ENCODE data around the gene CCDC152. TPM values are rescaled to one million over a fixed set of nuclear protein-coding genes. Genes with fewer than 3 reads are reported as not detected.

Gene CCDC152
- total RNA-seq, 2 donors from 2014 or later = 1.3 TPM; not detected in 1

- intact Hi-C loops (cut with DNase I) = no loop called here
- no peaks in the 10 kb centered on the region for H3K4me1 ChIP-seq
- DNase-seq = no peak
- H3K36me3 ChIP-seq (replicated peaks in 1 of 2; ENCODE audit: insufficient read depth in 1 of 2, low read depth in 2 of 2) = no peaks in the 10 kb centered on the region
- H3K27ac ChIP-seq = no peak overlapping the region
- TF ChIP-seq POLR2A (IDR thresholded peaks at IDR 0.05) = no peak
- no peak for TF ChIP-seq CTCF (IDR thresholded peaks at IDR 0.05)
- H3K27me3 ChIP-seq = peaks cover 0 to 3% of the 10 kb centered on the region in 2 donors
- H3K4me3 ChIP-seq = no peak overlapping the region
- no peak for ATAC-seq
- no peaks in the 10 kb centered on the region for H3K9me3 ChIP-seq
Measured at GRCh38 chr5:42770003-42770402, 13.4 kb downstream of the CCDC152 start.

GRCh38 chr5:42772265-42772993 is 15.8 kb downstream of the CCDC152 start:
- no peak for TF ChIP-seq POLR2A (IDR thresholded peaks at IDR 0.05)
- no peak for TF ChIP-seq CTCF (IDR thresholded peaks at IDR 0.05)
- no peaks in the 10 kb centered on the region for H3K9me3 ChIP-seq
- 67 to 75% methylated on average over 13 of the region's 13 CpGs for WGBS, 2 donors
- no peak for ATAC-seq
- H3K27me3 ChIP-seq = peaks cover 0 to 8% of the 10 kb centered on the region in 2 donors
- no peak overlapping the region for H3K27ac ChIP-seq
- no peak overlapping the region for H3K4me3 ChIP-seq
- no peaks in the 10 kb centered on the region for H3K36me3 ChIP-seq (replicated peaks in 1 of 2; ENCODE audit: insufficient read depth in 1 of 2, low read depth in 2 of 2)
- intact Hi-C loops (cut with DNase I) = no loop called here
- no peak for DNase-seq
- H3K4me1 ChIP-seq = no peaks in the 10 kb centered on the region

- ATAC-seq = no peak
- WGBS, 2 donors = 52 to 82% methylated on average over 1 of the region's 1 CpG
- intact Hi-C loops (cut with DNase I) = no loop called here
Measured at GRCh38 chr5:42779083-42779482, 22.5 kb downstream of the CCDC152 start.

GRCh38 chr5:42781584-42781983 is 25.0 kb downstream of the CCDC152 start:
- intact Hi-C loops (cut with DNase I) = no loop called here
- 85 to 100% methylated on average over 1 of the region's 1 CpG for WGBS, 2 donors
- Histone ChIP-seq H3K4me1 (no peaks in the 10 kb centered on the region), H3K9me3 (no peaks in the 10 kb centered on the region), H3K36me3 (replicated peaks in 1 of 2; ENCODE audit: insufficient read depth in 1 of 2, low read depth in 2 of 2) (no peaks in the 10 kb centered on the region), H3K4me3 (no peak overlapping the region), H3K27ac (no peak overlapping the region), H3K27me3 (no peaks in the 10 kb centered on the region)
- DNase-seq (no peak), ATAC-seq (no peak)
- TF ChIP-seq CTCF (IDR thresholded peaks at IDR 0.05) (no peak), POLR2A (IDR thresholded peaks at IDR 0.05) (no peak)

More at GRCh38 chr5:42779083-42779482, 22.5 kb downstream of the CCDC152 start:
- Histone ChIP-seq H3K36me3 (replicated peaks in 1 of 2; ENCODE audit: insufficient read depth in 1 of 2, low read depth in 2 of 2) (no peaks in the 10 kb centered on the region), H3K9me3 (no peaks in the 10 kb centered on the region), H3K27me3 (peaks cover 0 to 5% of the 10 kb centered on the region in 2 donors), H3K27ac (no peak overlapping the region), H3K4me1 (no peaks in the 10 kb centered on the region), H3K4me3 (no peak overlapping the region)
- no peak for TF ChIP-seq CTCF (IDR thresholded peaks at IDR 0.05)
- no peak for TF ChIP-seq POLR2A (IDR thresholded peaks at IDR 0.05)
- no peak for DNase-seq

GRCh38 chr5:42784132-42784531 is 27.5 kb downstream of the CCDC152 start:
- WGBS, 2 donors = 74 to 88% methylated on average over 1 of the region's 1 CpG
- H3K27me3 ChIP-seq = no peaks in the 10 kb centered on the region
- H3K36me3 ChIP-seq (replicated peaks in 1 of 2; ENCODE audit: insufficient read depth in 1 of 2, low read depth in 2 of 2) = no peaks in the 10 kb centered on the region
- no peaks in the 10 kb centered on the region for H3K4me1 ChIP-seq
- no peak for DNase-seq
- no peak for TF ChIP-seq POLR2A (IDR thresholded peaks at IDR 0.05)
- no peak for TF ChIP-seq CTCF (IDR thresholded peaks at IDR 0.05)
- H3K4me3 ChIP-seq = no peak overlapping the region
- H3K27ac ChIP-seq = no peak overlapping the region
- no peak for ATAC-seq
- no peaks in the 10 kb centered on the region for H3K9me3 ChIP-seq
- intact Hi-C loops (cut with DNase I) = no loop called here
